ENCODE data around the gene P3R3URF.

P3R3URF gene

GRCh38 chr1:46171871-46172270 lies 4.4 kb downstream of the P3R3URF start:
- no peak for DNase-seq

DNA sequence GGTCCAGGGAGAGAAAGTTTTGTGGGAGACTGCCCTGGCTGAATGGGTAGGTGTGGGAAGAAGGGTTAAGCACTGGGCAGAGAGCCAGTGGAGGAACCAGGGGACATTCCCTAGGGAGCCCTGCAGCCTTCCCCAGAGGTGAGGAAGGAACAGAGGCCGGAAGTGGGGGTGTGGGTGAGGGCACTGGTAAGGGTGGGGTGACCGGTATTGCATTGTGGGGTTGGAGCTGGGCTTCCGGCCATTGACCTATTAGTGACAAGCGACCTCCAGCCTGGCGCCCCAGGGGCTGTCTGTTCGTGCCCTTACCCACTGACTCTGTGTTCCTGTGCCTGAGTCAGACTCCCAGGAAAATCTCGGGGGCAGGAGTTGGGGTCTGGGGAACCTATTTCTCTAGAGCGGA lies 4.9 kb downstream of the P3R3URF start:
- no peak for DNase-seq

GRCh38 chr1:46169811-46170454 lies 6.4 kb downstream of the P3R3URF start:
- DNase-seq, result no peak

- no peak for DNase-seq
These were observed 7.8 kb downstream of the P3R3URF start for GRCh38 chr1:46168477-46168876.

- DNase-seq, result no peak
These were observed 9.5 kb downstream of the P3R3URF start for GRCh38 chr1:46166521-46167462.

GRCh38 chr1:46160212-46160611 lies 16.1 kb downstream of the P3R3URF start:
- no peak for DNase-seq

DNA sequence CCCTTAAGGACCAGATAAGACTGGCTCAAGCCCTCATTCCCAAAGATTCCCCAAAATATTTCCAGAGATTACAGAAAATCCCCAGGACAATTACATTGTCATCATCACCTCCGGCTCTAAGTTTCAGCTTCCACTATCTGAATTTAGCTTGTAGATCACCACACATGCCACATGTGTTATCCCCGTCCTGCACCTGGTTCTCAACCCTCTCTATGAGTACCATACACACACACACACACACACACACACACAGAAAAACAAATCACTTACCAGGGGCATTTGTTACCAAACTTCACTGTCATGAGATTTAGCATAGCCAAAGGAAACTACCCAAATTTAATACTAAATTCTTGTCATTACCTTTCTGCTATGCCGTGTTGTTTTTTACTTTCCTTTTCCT lies 16.8 kb downstream of the P3R3URF start:
- no peak for DNase-seq

DNA sequence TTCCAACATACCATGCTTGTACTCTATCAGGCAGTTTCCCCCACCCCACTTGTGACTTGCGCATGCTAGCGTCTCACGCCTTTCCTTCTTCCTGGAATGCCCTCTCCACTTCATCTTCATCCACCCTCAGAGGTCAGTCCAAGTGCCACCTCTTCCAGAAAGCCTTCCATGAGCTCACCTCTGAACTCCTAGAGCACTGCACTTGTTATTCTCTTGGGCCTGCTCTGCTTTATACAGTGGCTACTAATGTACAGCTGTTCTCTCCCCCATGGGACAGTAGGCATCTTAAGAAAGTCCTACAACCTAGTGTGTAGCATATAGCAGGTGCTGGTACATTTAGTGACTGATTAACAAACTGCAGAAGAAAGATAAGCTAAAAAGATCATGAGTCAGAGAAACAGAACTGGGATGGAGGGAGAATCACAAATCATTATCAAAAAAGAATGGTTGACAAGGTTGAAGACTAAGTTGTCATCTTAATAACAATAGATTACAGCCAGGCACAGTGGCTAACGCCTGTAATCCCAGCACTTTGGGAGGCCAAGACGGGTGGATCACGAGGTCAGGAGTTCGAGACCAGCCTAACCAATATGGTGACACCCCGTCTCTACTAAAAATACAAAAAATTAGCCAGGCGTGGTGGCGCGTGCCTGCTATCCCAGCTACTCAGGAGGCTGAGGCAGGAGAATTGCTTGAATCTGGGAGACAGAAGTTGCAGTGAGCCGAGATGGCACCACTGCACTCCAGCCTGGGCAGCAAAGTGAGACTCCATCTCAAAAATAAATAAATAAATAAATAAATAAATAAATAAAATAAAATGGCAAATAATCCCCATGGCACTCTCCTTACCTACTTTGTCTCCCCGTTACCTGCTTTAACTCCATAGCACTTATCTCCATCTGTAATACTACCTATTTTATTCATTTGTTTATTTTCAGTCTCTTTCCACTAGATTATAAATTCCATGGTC lies 17.7 kb downstream of the P3R3URF start:
- DNase-seq, result no peak

DNA sequence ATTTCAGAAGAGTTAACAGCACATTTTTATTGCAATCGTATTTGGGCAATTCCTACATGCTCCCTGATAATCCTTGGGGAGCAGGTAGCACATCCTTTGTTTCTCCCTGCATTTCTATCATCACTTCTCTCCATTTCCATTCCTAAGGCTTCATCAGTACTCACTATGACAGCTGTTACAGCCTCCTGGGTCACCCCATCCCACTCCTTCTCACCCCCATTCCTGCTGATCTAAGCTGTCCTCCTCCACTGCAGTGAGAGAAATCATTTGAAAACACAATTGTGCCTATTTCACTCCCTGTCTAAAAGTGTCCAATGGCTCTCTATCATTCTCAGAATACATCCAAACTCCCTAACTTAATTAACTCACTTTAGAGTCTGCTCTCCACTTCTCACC lies 18.4 kb downstream of the P3R3URF start:
- DNase-seq, result no peak

- no peak for DNase-seq
These were observed 22.6 kb downstream of the P3R3URF start for GRCh38 chr1:46153732-46154131.

DNA sequence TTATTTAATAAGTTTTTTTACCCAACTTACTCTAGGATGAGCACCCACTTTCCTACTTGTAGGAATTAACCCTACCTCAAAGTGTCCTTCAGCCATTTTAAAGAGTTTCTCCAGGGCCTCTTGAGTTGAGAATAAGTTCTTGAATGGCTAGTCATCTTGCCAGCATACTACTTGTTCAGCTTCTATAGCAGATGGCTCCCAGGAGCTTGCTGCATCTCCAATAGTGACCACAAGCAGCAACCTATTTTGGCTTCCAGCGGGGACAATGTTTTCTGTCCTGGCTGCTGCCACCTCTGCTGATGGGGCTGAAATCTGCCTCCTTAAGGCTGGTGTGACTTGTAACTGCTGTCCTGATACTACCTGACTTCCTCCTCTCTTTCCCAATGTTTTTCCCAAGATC lies 23.1 kb downstream of the P3R3URF start:
- DNase-seq, result no peak

GRCh38 chr1:46152016-46152415 lies 24.3 kb downstream of the P3R3URF start:
- no peak for DNase-seq

GRCh38 chr1:46150085-46150484 lies 26.2 kb downstream of the P3R3URF start:
- no peak for DNase-seq

- DNase-seq, result no peak
These were observed 28.0 kb downstream of the P3R3URF start for GRCh38 chr1:46148318-46148717.

DNA sequence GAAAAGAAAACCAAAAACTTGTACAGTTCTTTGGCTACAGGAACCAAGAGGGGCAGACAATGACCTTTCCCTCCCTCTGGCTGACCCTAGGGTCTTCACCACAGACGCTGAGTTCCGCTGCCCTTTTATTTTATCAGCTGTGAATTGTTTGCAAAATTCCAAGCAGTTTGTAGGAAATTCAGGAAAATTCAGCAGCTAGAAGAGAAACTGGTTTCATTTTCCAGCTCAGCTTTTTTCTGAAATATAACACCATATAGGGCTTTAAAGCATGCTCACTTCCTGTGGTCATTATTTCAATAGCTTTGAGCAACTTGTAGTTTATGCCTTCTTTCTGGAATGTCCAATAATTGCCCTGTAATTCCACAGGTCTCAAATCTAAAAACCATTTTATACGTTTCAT lies 38.4 kb downstream of the P3R3URF start:
- no peak for DNase-seq

DNA sequence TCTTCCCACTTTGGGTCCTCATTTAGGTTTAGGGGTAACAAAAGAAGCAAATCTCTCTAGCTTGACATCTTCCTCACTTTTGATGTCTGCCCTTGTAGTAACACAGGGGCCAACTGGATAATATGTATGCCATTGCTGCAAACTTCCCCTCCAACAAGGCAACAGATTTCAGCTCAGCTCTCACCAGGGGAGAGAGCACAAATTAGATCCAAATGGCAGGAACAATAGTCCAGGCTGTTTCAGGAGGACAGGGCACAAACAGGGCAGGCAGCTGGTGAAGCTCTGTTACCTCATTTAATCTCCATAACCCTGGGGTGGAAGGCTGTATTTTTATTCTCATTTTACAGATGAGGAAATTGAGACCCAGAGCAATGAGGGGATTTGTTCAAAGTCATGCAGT lies 39.6 kb downstream of the P3R3URF start:
- DNase-seq, result no peak

GRCh38 chr1:46134660-46135331 lies 41.5 kb downstream of the P3R3URF start:
- no peak for DNase-seq

- DNase-seq, result no peak
These were observed 42.4 kb downstream of the P3R3URF start for GRCh38 chr1:46133781-46134350.

GRCh38 chr1:46133181-46133658 lies 43.1 kb downstream of the P3R3URF start:
- no peak for DNase-seq

GRCh38 chr1:46132529-46133180 lies 43.6 kb downstream of the P3R3URF start, which contains the start of gene PIK3R3:
Gene PIK3R3 (minus strand): TSS chr1:46132629. CDS start chr1:46131952, 677 bp downstream.
- DNase-seq, result peak; percentile 98
